ENCODE measurements around the gene NIPA2.
A peak's percentile ranks its signal among the peaks of the same experiment; 100 is the strongest.
"Not testable (repeated sequence)": the region's sequence is repeated elsewhere in the genome, so short reads cannot be mapped to it uniquely, and the experiment has no call there.

Gene NIPA2

DNA sequence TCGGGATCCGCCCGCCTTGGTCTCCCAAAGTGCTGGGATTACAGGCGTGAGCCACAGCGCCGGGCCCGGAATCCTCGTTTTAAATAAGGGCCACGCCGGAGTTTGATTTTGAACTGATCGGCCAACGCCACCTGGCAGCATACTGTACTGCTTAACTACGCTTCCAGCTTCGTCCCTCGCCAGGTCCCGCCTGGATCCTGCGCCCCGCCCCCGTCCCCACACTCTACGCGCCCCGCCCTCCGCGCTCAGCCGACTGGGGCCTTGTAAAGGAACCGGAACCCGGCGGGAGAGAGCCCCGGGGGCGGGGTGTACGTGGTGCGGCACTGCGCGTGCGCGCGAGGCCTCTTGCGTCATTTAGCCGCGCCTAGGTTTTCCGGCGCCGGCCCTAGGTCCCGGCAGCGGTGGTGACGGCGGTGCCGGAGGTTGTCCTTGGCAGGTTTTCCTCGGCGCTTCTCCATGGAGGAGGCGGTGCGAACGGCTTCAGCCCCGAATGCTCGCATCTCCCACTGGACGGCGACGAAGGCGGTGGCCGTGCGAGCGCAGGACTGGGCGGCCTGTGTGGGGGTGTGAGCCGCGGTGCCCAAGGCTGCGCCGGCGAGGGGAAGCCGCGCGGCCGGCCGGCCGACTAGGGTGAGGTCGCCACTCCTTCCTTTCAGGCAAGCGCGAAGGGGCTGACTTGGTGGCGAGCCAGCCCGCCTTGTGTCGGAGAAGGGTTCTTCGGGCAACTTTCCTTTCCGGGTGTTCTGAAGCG lies at the start of gene NIPA2:
NIPA2 (plus strand) TSS at position 375 of the 751 bp plus-strand sequence. CDS start 13,066 bp downstream, outside the sequence.
- peak; percentile 98 for DNase-seq

DNA sequence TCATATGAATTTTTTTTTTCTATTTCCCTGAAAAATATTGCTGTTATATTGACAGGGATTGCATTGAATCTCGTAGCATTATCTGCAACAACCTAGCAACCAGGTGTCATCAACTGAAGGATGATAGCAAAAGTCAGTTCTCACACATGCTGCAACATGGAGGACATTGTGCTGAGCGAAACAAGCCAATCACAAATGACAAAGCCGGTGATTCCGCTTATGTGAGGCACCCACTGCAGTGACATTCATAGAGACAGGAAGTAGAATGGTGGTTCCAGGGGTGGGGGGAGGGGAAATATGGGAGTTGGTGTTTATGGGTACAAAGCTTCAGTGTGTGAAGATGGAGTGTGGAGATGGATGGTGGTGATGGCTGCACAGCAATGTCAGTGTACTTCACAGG lies 44.4 kb upstream of the NIPA2 start:
- DNase-seq: no peak

DNA sequence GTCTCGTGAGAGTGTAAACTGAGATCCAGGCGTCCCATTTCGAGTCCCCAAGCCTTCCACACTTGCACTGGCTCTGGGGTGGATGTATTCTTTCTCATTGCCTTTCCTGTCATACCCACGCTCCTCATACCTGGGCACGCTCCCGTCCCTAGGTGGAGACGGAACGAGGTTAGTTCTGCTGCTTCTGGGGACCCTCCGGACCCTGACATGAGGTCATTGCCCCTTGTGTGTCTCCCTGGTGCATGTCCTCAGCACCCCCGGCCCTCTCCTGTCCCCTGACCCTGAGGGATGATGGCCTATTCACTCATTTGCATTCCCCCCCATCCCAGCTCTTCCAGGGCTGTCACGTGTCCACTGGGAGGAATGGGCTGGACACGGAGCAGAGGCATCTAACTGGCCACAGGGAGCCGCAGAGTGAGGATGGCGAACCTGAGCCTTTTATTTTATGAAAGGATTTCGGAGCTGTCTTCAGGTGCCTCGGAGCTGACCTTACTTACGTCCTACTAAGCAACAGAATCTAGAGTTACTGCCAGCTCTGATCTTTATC lies 43.8 kb upstream of the NIPA2 start:
- no peak for DNase-seq

DNA sequence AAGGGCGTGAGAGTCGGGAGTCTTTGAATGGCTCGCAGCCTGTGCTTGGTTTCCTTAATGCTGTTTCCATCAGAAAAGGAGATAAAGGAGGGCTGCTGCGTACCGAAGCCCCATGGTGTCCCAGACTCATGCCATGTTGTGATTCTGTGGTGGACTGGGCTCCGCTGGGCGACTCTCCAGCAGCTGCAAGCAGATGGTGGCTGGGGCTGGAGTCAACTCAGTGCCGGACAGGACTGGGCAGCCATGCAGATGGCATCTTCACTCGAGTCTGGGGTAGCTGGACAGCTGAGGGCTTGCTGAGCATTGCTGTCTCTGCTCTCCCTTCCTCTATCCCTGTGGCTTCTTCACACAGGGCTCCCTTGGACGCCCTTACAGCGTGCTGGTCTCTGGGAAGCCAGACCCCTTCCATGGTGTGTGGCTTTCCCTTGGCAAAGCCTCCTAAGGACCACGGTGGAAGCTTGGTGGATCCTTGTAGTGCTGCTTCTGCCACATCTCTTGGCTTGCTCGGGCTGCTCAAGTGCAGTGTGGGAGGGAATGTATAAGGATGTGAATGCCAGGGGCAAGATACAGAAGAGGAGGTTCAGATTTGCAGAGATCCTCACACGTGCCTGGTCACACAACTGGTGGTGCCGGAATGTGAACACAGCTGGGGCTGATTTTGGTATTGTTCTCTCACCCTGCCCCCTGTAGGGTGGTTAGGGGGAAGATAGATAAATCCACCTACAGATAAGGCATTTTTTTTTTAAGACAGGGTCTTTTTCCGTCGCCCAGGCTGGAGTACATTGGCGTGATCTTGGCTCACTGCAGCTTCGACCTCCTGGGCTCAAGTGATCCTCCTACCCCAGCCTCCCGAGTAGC lies 43.0 kb upstream of the NIPA2 start:
- no peak for DNase-seq

DNA sequence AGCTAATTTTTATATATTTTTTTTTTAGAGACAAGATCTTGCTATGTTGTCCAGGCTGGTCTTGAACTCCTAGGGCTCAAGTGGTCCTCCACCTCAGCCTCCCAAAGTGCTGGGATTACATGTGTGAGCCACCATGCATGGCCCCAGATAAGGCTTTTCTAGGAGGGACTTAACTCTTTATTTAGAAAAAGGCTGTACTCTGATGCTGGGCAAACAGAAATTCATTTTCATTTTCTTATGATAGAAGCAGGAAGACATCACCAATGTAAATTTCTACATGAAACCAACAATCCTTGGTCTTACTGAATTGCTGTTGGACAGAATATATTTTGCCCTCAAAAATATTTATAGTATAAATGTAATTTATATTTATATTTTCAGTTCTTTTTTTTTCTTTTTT lies 42.4 kb upstream of the NIPA2 start:
- no peak for DNase-seq

DNA sequence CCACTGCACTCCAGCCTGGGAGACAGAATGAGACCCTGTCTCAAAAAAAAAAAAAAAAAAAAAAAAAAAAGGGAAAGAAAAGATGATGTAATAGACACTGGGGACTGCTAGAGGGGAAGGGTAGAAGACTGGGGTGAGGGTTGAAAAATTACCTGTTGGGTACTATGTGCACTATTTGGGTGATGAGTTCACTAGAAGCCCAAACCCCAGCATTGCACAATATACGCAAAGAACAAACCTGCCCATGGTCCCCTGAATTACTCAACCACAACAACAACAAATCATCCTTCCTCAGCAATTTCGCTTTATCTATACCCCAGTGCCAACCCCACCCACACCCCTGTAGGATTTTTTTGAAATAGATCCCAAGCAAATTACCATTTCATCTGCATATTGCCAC lies 38.6 kb upstream of the NIPA2 start:
- no peak for DNase-seq

DNA sequence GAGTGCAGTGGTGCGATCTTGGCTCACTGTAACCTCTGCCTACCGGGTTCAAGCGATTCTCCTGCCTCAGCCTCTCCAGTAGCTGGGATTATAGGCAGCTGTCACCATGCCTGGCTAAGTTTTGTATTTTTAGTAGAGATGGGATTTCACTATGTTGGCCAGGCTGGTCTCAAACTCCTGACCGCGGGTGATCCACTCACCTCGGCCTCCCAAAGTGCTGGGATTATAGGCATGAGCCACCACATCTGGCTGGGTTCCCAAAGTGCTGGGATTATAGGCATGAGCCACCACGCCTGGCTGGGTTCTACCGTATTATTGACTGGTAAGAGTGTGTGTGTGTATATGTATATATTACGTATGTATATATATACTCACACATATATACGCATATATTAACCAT lies 35.5 kb upstream of the NIPA2 start:
- DNase-seq: not testable (repeated sequence)

DNA sequence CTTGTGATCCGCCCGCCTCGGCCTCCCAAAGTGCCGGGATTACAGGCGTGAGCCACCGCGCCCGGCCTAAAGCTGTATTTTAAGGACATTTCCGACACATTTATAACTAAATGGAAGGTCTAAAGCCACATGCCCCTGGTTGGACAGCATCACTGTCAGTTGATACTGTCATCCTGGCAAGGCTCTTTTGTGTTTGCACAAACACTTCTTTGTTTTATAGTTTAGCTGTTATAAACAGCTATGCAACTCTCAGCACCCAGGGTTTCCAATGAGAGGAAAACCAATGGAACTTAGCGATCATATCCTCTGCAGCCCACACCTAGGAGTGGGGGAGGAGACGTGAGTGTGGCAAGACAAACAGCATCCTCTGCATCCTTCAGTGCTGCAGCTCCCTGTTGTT lies 32.3 kb upstream of the NIPA2 start:
- DNase-seq: no peak

DNA sequence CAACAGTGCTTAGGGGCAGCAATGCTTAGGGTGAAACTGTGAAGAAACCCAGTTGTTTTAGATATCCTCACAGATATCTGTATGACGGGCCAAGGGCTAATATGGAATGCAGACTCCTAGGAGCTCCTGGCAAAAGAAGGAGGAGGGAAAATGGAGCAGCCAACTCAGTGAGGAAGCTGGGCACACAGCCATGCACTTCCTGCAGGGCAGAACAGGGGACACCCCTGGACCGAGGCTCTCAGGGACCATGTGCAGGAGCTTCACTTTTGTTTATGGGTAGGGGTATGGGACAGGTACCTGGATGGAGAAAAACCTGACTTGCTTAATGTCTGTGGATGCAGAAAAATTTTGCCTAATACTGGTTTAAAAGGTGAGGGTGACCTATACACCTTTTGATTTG lies 31.8 kb upstream of the NIPA2 start:
- DNase-seq: no peak

DNA sequence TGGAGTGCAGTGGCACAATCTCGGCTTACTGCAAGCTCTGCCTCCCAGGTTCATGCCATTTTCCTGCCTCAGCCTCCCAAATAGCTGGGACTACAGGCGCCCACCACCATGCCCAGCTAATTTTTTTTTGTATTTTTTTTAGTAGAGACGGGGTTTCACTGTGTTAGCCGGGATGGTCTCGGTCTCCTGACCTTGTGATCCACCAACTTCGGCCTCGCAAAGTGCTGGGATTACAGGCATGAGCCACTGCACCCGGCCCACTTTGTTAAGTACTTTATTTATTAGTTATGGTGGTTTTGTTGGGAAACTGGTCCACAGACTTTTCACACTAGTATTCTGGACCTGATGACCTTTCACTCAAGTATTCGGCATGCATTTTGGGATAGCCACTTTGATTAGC lies 30.6 kb upstream of the NIPA2 start:
- not testable (repeated sequence) for DNase-seq

DNA sequence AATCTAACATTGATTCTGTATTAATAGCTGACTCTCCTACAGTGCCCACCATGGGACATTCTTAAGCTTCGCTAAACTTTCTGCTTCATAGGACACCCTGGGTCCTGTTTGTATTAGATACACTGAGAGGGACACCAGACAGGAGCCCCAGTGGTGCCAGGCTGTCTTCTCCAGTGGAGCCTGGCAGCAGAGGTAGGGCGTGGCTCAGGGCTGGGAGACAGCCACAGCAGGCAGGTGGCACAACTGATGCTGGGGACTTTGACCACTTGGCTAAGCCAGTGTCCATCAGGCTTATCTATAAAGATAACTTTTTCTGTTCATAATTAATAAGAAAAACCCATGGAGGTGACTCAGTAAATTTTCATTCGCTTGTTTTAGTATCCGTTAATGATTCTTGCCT lies 30.2 kb upstream of the NIPA2 start:
- DNase-seq: no peak

DNA sequence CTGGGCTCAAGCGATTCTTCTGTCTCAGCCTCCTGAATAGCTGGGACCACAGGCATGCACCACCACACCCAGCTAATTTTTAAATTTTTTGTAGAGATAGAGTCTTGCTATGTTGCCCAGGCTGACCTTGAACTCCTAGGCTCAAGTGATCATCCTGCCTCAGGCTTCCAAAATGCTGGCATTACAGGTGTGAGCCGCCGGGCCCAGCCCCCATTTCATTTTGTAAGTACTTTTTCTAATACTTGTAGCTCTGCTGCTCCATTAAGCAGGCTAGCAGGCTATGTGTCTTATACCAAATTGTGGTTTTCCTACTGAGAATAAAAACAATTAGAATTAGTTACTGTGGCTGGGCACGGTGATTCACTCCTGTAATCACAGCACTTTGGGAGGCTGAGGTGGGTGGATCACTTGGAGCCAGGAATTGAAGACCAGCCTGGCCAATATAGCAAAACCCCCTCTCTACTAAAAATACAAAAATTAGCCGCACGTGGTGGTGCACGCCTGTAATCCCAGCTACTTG lies 29.6 kb upstream of the NIPA2 start:
- no peak for DNase-seq

DNA sequence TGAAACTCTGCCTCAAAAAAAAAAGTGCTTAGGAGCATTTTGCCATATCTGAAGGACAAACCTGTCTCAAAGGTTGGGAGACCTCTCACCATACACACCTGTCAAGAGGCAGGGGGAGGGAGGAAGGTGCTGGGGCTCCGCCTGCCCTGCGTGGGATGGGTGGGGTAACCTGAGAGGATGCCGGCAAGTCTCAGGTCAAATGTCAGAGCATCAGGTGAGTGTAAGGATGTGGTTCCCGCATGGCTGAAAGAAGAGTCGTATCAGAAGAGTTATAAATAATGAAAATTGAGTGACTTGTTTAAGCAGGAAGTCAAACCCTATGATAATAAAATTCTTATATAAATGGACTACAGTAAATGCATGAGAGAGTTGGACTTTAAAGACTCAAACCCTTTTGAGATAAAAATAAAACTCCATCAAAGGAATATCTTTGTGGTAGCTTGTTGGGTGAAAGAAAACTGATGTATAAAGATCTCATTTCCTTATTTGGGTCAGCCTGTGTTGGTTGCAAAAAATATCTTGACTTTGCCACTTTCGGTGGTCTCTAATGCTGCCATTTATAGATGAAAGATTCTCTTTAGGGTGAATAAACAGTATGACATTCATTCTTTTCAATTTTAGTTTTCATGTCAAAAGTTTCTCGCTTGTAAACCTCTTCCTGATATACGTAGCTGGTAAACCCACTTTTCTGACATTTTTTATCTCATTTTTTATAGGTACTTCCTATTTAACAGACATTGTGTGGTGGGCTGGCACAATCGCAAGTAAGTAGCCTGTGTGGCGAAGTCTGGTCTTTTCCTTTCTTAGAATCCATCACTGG lies 28.2 kb upstream of the NIPA2 start:
- DNase-seq: no peak

DNA sequence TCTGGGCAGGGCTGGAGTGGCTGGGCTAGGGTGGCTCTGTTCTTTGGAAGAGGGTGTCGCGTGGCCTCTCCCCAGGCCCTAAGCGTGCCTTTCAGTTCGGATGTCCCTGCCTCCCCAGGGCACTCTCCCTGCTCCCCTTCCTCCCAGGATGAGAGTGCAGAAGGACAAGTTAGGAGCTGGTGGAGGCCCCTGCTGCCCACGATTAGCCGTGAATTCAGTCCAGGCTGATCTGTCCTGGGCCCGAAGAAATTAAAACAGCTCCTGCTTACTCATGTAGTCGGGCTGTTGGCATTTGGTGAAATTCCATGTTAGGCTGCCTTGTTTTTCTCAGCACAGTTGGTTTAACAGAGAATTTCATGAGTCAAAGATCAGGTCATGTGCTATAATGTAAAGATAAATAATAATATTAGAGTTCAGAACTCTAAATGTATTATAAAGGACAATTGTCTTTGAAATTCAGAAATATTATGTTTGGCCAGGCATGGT lies 27.6 kb upstream of the NIPA2 start:
- DNase-seq: no peak

DNA sequence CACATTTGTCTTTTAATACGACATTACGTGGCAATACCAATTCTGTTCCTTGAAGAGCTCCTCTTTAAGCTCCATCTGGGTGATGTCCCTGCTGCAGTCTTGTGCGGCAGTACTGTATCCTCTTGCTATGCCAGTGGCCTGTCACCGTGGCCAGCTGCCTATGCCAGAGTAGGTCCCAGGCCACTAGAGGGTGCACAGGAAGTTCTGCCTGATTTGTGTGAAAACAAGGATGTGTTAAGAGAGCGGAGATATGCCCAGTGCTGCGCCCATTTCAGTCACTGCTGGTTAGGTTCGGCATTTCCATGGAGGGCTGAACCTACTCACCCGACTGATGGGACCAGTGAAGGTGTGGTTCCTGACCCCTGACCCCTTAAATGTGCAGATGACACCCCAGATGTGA lies 26.8 kb upstream of the NIPA2 start:
- no peak for DNase-seq

DNA sequence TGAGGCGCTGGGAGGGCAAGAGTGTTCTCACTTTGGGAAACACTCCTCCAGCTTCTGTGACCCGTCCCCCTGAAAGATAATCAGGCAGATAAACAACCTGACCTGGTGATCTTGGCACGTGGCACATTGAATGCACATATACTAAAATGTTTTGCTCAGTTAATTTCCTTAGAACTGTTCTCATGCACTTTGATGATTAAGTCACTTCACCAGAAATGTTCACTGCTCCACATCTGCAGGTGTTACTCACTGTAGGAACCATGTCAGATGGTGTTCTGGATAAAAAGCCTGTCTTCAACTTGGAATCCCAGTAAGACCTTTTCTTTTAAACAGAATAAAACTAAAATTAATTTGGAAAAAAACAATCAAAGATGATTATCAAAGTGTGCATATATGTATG lies 24.6 kb upstream of the NIPA2 start:
- no peak for DNase-seq

DNA sequence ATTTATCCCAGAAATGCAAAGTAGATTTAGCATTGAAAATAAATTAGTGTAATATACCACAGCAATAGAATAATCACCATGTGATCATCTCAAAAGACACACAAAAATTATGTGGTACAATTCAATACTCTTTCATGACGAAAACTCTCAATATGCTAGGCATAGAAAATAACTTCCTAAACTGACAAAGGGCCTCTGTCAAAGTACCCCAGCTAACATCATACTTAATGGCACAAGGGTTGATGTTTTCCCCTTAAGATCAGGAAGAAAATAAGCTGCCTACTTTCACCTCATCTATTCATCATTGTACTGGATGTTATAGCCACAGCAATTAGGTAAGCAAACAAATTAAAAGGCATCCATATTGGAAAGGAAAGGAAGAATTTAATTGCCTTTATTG lies 22.7 kb upstream of the NIPA2 start:
- DNase-seq: no peak

DNA sequence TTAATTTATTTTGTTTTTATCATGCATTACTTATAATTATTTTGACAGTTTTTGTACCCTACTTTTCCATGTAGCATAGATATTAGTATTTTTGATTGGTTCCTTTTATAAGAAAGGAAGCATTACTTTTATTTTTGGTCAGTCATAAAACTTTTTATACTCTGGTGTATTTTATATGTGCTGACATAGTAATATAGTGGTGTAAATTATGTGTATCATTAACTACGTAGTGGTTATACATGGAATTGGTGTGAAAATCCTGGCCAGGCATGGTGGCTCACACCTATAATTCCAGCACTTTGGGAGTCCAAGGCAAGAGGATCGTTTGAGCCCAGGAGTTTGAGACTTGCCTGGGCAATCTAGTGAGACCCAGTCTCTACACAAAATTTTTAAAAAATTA lies 18.8 kb upstream of the NIPA2 start:
- no peak for DNase-seq

DNA sequence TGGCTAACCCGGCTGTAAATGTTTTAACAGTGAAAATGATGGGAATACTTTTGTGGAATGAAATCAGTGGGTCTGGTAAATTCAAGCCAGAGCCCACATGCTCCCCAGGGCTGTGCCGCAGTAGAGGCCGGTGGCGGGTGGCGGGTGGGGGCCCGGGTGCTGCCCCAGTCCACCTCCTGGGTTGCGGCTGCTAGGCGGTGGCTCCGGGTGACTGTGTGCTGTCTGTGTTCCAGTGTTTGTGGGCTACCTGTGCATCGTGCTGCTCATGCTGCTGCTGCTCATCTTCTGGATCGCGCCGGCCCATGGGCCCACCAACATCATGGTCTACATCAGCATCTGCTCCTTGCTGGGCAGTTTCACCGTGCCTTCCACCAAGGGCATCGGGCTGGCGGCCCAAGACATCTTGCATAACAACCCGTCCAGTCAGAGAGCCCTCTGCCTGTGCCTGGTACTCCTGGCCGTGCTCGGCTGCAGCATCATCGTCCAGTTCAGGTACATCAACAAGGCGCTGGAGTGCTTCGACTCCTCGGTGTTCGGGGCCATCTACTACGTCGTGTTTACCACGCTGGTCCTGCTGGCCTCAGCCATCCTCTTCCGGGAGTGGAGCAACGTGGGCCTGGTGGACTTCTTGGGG lies 14.9 kb upstream of the NIPA2 start:
- no peak for DNase-seq

DNA sequence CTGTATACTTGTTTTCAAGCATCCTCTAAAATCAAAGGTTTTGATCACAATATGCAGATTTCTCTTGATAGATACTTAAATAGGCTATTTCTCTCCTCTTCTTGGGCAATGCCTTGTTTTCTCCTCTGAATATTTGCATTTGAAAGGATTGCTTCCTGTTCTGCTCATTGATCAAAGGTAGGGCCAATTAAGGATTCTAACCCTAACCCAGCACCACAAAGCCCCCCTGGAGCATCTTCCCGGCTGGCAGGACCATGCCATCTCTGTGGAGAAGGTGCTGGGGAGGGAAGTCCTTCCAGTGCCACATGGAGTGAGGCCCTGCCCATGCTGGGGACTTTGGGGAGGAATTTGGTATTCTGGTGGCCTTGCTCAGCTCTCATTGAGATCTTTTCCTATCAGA lies 11.3 kb upstream of the NIPA2 start:
- no peak for DNase-seq

DNA sequence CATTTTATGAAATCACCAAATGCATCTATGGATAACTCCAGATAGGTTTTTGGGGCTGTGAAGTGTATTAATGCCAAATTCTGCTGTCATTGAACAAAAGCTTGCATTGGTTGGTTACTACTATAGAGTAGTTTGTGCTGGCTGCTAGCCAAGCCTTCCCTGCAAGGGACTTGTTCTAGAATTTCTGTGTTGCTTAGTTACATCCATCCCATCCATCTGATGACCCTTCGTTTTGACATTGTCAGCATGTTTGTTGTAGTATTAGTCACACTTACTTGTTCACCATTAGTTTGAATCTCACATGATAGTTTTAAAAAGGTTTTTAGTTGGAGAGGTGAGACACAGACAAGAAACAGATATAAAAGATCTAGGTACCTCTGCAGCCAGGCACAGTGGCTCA lies 7.0 kb upstream of the NIPA2 start:
- no peak for DNase-seq

DNA sequence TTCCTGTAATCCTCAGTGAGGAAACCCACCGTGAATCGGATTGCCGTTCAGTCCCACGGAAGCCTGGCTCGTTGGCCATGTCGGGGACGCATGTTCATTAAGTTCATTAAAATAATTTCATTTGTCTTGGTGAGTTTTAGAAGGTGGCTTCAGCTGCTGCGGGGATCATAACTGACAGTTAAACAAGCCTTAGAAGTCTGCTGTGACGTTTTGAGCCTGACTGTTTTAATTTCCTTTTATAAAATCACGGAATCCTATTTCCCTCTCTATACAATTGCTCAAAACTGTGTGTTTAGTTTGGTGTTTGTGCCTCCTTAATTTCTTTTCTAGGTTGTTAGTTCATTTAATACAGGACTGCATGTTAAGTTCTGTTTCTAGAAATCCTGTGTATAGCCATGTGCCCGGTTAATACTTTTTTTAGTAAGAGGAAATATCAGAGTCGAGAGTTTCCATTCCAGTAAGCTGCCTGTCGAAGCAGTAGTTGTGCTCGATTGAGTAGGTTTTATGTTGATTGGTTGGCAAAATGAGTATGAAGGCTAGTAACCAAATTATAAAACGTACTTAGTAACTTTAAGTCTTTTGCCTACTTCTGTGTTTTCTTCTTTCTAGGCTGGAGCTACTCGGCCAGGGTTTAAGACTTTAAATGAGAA lies 705 bp downstream of the NIPA2 start:
- DNase-seq: no peak

All from activated effector memory CD4-positive, alpha-beta T cell treated with Interleukin-2 at 50 U/mL for 16 hours (primary cell).